ENCODE measurements around the gene OR8I2.
"Not testable (repeated sequence)": the region's sequence is repeated elsewhere in the genome, so short reads cannot be mapped to it uniquely, and the experiment has no call there.

The OR8I2 gene

GRCh38 chr11:56093008-56093407 lies at the start of gene OR8I2:
Gene OR8I2 (plus strand): TSS chr11:56093308. CDS start chr11:56093308, 0 bp downstream.
- DNase-seq (ENCODE audit: low read depth): no peak

GRCh38 chr11:56045538-56045937 lies 47.6 kb upstream of the OR8I2 start:
- no peak for DNase-seq (ENCODE audit: low read depth)

DNA sequence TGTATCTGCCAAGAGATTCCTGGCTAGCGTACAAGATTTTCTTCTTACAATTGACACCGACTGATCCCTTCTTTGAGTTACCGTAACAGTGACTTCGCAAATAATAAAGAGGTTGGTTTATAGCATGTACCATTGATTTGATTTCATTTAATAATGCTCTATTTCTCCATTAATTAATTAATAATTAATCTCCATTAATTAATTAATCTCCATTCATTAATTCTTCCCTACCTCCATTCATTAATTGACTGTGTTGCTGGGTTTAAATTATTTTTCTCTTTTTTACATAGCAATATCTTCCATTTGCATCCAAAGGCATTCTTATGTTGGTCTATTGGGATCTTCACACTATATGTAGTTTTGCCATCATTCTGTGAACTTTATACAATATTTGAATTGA lies 44.6 kb upstream of the OR8I2 start:
- DNase-seq (ENCODE audit: low read depth): no peak

DNA sequence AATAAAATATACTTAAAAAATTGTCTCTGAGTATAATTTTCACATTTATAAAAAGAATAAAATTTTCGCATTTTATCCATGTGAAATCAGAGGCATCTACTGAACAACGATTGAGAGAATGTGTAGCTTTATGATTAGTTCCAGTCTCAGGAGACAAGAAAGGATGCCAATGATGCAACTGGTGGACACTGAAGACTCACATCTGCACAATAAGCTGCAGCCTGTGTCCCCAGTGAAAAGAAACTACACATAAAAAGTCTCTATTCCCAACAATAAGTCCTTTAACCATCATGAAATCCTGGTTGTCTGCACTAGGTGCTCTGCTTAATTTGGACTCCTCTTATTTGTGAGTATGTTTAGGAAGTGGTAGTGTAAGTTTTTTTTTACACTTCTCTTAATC lies 43.6 kb upstream of the OR8I2 start:
- no peak for DNase-seq (ENCODE audit: low read depth)

DNA sequence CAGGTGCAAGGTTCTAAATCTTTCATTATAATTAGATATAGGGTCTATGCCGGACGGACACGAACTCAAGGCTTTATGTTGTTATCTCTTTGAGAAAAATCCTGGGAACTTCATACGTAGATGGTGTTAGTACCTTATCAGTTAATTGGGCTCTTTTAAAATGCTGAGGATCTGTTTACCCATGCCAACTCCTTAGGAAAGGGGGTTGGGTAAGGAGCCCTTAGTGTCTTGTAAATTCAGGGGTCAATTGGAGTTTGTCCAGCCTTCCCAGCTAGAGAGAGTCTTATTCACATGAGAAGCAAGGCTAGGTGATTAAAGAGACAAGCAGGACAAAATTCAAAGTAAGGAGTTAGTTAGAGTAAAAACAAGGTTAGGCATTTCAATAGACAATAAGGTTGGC lies 36.7 kb upstream of the OR8I2 start:
- DNase-seq (ENCODE audit: low read depth): not testable (repeated sequence)

GRCh38 chr11:56057661-56058237 lies 35.4 kb upstream of the OR8I2 start:
- DNase-seq (ENCODE audit: low read depth): not testable (repeated sequence)

DNA sequence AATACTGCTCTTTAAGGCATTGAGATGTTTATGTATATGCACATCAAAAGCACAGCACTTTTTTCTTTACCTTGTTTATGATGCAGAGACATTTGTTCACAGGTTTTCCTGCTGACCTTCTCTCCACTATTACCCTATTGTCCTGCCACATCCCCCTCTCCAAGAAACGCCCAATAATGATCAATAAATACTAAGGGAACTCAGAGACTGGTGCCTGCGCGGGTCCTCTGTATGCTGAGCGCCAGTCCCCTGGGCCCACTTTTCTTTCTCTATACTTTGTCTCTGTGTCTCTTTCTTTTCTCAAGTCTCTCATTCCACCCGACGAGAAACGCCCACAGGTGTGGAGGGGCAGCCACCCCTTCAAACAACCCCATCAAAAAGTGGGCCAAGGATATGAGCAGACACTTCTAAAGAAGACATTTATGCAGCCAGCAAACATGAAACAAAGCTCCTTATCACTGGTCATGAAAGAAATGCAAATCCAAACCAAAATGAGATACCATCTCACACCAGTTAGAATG lies 34.8 kb upstream of the OR8I2 start:
- DNase-seq (ENCODE audit: low read depth): not testable (repeated sequence)

GRCh38 chr11:56066980-56067379 lies 26.1 kb upstream of the OR8I2 start:
- no peak for DNase-seq (ENCODE audit: low read depth)

- DNase-seq (ENCODE audit: low read depth): no peak
Measured at GRCh38 chr11:56089697-56090096, 3.4 kb upstream of the OR8I2 start.

- no peak for DNase-seq (ENCODE audit: low read depth)
Measured at GRCh38 chr11:56103210-56103737, 10.2 kb downstream of the OR8I2 start, which contains the start of gene OR8H2. Gene OR8H2 (plus strand): TSS chr11:56103687. CDS start chr11:56105043, 1,356 bp downstream.

- no peak for DNase-seq (ENCODE audit: low read depth)
Measured at GRCh38 chr11:56122073-56122472, 29.0 kb downstream of the OR8I2 start, which contains the start of gene OR8H3. Gene OR8H3 (plus strand): TSS chr11:56122373. CDS start chr11:56122373, 0 bp downstream.

GRCh38 chr11:56140151-56140661 lies 47.1 kb downstream of the OR8I2 start, which contains the start of gene OR8J3:
Gene OR8J3 (minus strand): TSS chr11:56140201. CDS start chr11:56137718, 2,483 bp downstream.
- DNase-seq (ENCODE audit: low read depth): no peak

DNA sequence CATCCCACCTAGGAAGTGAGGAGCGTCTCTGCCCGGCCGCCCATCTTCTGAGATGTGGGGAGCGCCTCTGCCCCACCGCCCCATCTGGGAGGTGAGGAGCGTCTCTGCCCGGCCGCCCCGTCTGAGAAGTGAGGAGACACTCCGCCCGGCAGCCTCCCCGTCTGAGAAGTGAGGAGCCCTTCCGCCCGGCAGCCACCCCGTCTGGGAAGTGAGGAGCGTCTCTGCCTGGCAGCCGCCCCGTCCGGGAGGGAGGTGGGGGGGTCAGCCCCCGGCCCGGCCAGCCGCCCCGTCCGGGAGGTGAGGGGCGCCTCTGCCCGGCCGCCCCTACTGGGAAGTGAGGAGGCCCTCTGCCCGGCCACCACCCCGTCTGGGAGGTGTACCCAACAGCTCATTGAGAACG lies 50.6 kb downstream of the OR8I2 start:
- DNase-seq (ENCODE audit: low read depth): not testable (repeated sequence)
